ENCODE results near the gene LCK. TPM values are rescaled to one million over a fixed set of nuclear protein-coding genes. Genes with fewer than 3 reads are reported as not detected.
A peak's percentile ranks its signal among the peaks of the same experiment; 100 is the strongest.

The LCK gene
- polyA plus RNA-seq, 3 donors, result 0.15 to 2.2 (median 1.7) TPM

GRCh38 chr1:32272557-32273390, 21.7 kb downstream of the LCK start:
- no peak overlapping the region for H3K27ac ChIP-seq (ENCODE audit: low read depth in 1 of 2, low read length in 2 of 2)
- peak overlapping the region; percentile 5 for H2AFZ ChIP-seq (ENCODE audit: insufficient read depth, low read depth, low read length, poor library complexity, severe bottlenecking)
- TF ChIP-seq, protein P1, sequence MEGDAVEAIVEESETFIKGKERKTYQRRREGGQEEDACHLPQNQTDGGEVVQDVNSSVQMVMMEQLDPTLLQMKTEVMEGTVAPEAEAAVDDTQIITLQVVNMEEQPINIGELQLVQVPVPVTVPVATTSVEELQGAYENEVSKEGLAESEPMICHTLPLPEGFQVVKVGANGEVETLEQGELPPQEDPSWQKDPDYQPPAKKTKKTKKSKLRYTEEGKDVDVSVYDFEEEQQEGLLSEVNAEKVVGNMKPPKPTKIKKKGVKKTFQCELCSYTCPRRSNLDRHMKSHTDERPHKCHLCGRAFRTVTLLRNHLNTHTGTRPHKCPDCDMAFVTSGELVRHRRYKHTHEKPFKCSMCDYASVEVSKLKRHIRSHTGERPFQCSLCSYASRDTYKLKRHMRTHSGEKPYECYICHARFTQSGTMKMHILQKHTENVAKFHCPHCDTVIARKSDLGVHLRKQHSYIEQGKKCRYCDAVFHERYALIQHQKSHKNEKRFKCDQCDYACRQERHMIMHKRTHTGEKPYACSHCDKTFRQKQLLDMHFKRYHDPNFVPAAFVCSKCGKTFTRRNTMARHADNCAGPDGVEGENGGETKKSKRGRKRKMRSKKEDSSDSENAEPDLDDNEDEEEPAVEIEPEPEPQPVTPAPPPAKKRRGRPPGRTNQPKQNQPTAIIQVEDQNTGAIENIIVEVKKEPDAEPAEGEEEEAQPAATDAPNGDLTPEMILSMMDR (IDR thresholded peaks at IDR 0.05), result no peak
- H3K4me3 Mint-ChIP-seq, result no peak overlapping the region
- H3K79me2 ChIP-seq (ENCODE audit: insufficient read depth, low read length), result no peaks in the 10 kb centered on the region
- no peak overlapping the region for H3K4me3 ChIP-seq (replicated peaks in 1 of 3; ENCODE audit: low read depth in 2 of 3, low read length in 3 of 3)
- no peak overlapping the region for H3K4me2 ChIP-seq (replicated peaks; ENCODE audit: extremely low read depth, low read length, poor library complexity, severe bottlenecking)
- intact Hi-C loops (cut with micrococcal nuclease), result no loop called here
- peaks cover 5% of the 10 kb centered on the region for H3K4me1 Mint-ChIP-seq
- peaks cover 0 to 5% (median 0%) of the 10 kb centered on the region in 7 donors for H3K9me3 Mint-ChIP-seq
- no peaks in the 10 kb centered on the region for H3K36me3 Mint-ChIP-seq
- no peaks in the 10 kb centered on the region for H3K9me3 ChIP-seq (replicated peaks in 1 of 2; ENCODE audit: control insufficient read depth in 1 of 2, insufficient read depth in 1 of 2, low read length in 2 of 2)
- DNase-seq, result no peak
- peak overlapping the region in 2 of 7 donors; percentile 6 to 11 for H3K27ac Mint-ChIP-seq
- 89% methylated on average over 7 of the region's 7 CpGs for WGBS (ENCODE audit: insufficient coverage)
- no peaks in the 10 kb centered on the region for H4K20me1 ChIP-seq (ENCODE audit: insufficient read depth, low read length)
- H3K27me3 Mint-ChIP-seq (ENCODE audit: low read depth in 3 of 3), result peaks cover 38 to 42% (median 38%) of the 10 kb centered on the region in 3 donors
- H3K9ac ChIP-seq (ENCODE audit: insufficient read depth, low read length, poor library complexity, severe bottlenecking), result no peak overlapping the region
- no peaks in the 10 kb centered on the region for H3K36me3 ChIP-seq (replicated peaks in 1 of 2; ENCODE audit: control insufficient read depth in 1 of 2, insufficient read depth in 2 of 2, low read length in 2 of 2)
- peaks cover 0 to 26% of the 10 kb centered on the region in 2 donors for H3K27me3 ChIP-seq (ENCODE audit: control insufficient read depth in 2 of 2, insufficient read depth in 2 of 2, low read length in 2 of 2)
- H3K4me1 ChIP-seq (ENCODE audit: control insufficient read depth in 1 of 2, insufficient read depth in 2 of 2, low read length in 2 of 2), result no peaks in the 10 kb centered on the region

DNA sequence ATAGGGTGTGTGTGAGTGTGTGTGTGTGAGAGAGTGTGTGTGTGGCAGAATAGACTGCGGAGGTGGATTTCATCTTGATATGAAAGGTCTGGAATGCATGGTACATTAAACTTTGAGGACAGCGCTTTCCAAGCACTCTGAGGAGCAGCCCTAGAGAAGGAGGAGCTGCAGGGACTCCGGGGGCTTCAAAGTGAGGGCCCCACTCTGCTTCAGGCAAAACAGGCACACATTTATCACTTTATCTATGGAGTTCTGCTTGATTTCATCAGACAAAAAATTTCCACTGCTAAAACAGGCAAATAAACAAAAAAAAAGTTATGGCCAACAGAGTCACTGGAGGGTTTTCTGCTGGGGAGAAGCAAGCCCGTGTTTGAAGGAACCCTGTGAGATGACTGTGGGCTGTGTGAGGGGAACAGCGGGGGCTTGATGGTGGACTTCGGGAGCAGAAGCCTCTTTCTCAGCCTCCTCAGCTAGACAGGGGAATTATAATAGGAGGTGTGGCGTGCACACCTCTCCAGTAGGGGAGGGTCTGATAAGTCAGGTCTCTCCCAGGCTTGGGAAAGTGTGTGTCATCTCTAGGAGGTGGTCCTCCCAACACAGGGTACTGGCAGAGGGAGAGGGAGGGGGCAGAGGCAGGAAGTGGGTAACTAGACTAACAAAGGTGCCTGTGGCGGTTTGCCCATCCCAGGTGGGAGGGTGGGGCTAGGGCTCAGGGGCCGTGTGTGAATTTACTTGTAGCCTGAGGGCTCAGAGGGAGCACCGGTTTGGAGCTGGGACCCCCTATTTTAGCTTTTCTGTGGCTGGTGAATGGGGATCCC, 22.5 kb downstream of the LCK start:
- H3K36me3 ChIP-seq (replicated peaks in 1 of 2; ENCODE audit: control insufficient read depth in 1 of 2, insufficient read depth in 2 of 2, low read length in 2 of 2), result no peaks in the 10 kb centered on the region
- no peaks in the 10 kb centered on the region for H3K79me2 ChIP-seq (ENCODE audit: insufficient read depth, low read length)
- H3K27me3 ChIP-seq (ENCODE audit: control insufficient read depth in 2 of 2, insufficient read depth in 2 of 2, low read length in 2 of 2), result peaks cover 0 to 26% of the 10 kb centered on the region in 2 donors
- TF ChIP-seq, protein P1 (IDR thresholded peaks at IDR 0.05), result no peak
- H3K9me3 ChIP-seq (replicated peaks in 1 of 2; ENCODE audit: control insufficient read depth in 1 of 2, insufficient read depth in 1 of 2, low read length in 2 of 2), result no peaks in the 10 kb centered on the region
- H4K20me1 ChIP-seq (ENCODE audit: insufficient read depth, low read length), result no peaks in the 10 kb centered on the region
- Mint-ChIP-seq H3K4me3 (peak overlapping the region in 1 of 2 donors; percentile 58), H3K27me3 (ENCODE audit: low read depth in 3 of 3) (peaks cover 38 to 42% (median 41%) of the 10 kb centered on the region in 3 donors), H3K4me1 (peaks cover 5% of the 10 kb centered on the region), H3K27ac (peak overlapping the region in 1 of 7 donors; percentile 59), H3K9me3 (peaks cover 0 to 5% (median 0%) of the 10 kb centered on the region in 7 donors), H3K36me3 (no peaks in the 10 kb centered on the region)
- 45% methylated on average over 6 of the region's 10 CpGs for WGBS (ENCODE audit: insufficient coverage)
- intact Hi-C loops (cut with micrococcal nuclease), result no loop called here
- no peak for DNase-seq
- H3K27ac ChIP-seq (ENCODE audit: low read depth in 1 of 2, low read length in 2 of 2), result no peak overlapping the region
- H3K4me3 ChIP-seq (replicated peaks in 1 of 3; ENCODE audit: low read depth in 2 of 3, low read length in 3 of 3), result no peak overlapping the region
- peak overlapping the region; percentile 5 for H2AFZ ChIP-seq (ENCODE audit: insufficient read depth, low read depth, low read length, poor library complexity, severe bottlenecking)
- no peak overlapping the region for H3K4me2 ChIP-seq (replicated peaks; ENCODE audit: extremely low read depth, low read length, poor library complexity, severe bottlenecking)
- no peak overlapping the region for H3K9ac ChIP-seq (ENCODE audit: insufficient read depth, low read length, poor library complexity, severe bottlenecking)
- H3K4me1 ChIP-seq (ENCODE audit: control insufficient read depth in 1 of 2, insufficient read depth in 2 of 2, low read length in 2 of 2), result no peaks in the 10 kb centered on the region
